ENCODE data around the gene RNASE3. TPM values are rescaled to one million over a fixed set of nuclear protein-coding genes. Genes with fewer than 3 reads are reported as not detected.
"Not testable (repeated sequence)": the region's sequence is repeated elsewhere in the genome, so short reads cannot be mapped to it uniquely, and the experiment has no call there.

Gene RNASE3
- total RNA-seq, 1 donor = not detected

DNA sequence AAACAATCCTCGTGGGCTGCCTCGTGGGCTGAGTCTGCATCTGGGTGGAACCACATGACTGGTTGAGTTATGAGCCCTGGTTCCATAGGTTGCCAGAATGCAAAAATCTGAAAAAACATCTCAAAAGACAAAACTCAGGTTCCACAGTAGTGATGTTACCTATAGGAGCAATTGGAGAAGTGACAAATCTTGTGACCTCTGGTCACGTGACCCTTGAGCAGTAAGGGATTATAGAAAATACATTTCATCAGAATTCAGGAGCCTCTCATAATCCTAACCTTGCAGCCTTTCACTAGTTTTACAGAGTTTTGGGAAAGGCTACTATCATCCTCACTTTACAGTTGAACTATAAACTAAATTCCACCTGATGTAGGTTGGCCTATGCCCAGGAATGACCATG lies 12.5 kb upstream of the RNASE3 start:
- Histone ChIP-seq H3K4me3 (ENCODE audit: insufficient read depth, low read length) (no peak overlapping the region), H4K20me1 (ENCODE audit: insufficient read depth, low read length) (no peaks in the 10 kb centered on the region), H3K4me2 (ENCODE audit: insufficient read depth, low read length) (no peak overlapping the region), H3K79me2 (ENCODE audit: insufficient read depth, low read length) (no peaks in the 10 kb centered on the region), H3K27ac (ENCODE audit: low read depth, low read length) (no peak overlapping the region), H3K27me3 (ENCODE audit: insufficient read depth, low read length) (no peaks in the 10 kb centered on the region), H3K36me3 (ENCODE audit: insufficient read depth, low read length) (no peaks in the 10 kb centered on the region), H2AFZ (ENCODE audit: low read length) (no peak overlapping the region), H3K4me1 (ENCODE audit: insufficient read depth, low read length) (no peaks in the 10 kb centered on the region), H3K9me3 (ENCODE audit: low read depth, low read length) (no peaks in the 10 kb centered on the region)
- TF ChIP-seq, protein P1, sequence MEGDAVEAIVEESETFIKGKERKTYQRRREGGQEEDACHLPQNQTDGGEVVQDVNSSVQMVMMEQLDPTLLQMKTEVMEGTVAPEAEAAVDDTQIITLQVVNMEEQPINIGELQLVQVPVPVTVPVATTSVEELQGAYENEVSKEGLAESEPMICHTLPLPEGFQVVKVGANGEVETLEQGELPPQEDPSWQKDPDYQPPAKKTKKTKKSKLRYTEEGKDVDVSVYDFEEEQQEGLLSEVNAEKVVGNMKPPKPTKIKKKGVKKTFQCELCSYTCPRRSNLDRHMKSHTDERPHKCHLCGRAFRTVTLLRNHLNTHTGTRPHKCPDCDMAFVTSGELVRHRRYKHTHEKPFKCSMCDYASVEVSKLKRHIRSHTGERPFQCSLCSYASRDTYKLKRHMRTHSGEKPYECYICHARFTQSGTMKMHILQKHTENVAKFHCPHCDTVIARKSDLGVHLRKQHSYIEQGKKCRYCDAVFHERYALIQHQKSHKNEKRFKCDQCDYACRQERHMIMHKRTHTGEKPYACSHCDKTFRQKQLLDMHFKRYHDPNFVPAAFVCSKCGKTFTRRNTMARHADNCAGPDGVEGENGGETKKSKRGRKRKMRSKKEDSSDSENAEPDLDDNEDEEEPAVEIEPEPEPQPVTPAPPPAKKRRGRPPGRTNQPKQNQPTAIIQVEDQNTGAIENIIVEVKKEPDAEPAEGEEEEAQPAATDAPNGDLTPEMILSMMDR (IDR thresholded peaks at IDR 0.05; ENCODE audit: extremely low read depth, low read depth, low read length) = no peak
- no peak for DNase-seq (ENCODE audit: insufficient read length, low spot score, missing footprints)

GRCh38 chr14:20881229-20881628 lies 10.0 kb upstream of the RNASE3 start:
- H3K27ac ChIP-seq (ENCODE audit: low read depth, low read length); H3K27me3 ChIP-seq (ENCODE audit: insufficient read depth, low read length); H3K4me2 ChIP-seq (ENCODE audit: insufficient read depth, low read length); DNase-seq (ENCODE audit: insufficient read length, low spot score, missing footprints); H2AFZ ChIP-seq (ENCODE audit: low read length); H3K4me1 ChIP-seq (ENCODE audit: insufficient read depth, low read length); H3K9me3 ChIP-seq (ENCODE audit: low read depth, low read length); H3K4me3 ChIP-seq (ENCODE audit: insufficient read depth, low read length); H3K79me2 ChIP-seq (ENCODE audit: insufficient read depth, low read length); H4K20me1 ChIP-seq (ENCODE audit: insufficient read depth, low read length); H3K36me3 ChIP-seq (ENCODE audit: insufficient read depth, low read length): not testable (repeated sequence)

- not testable (repeated sequence) for H3K27me3 ChIP-seq (ENCODE audit: insufficient read depth, low read length); H4K20me1 ChIP-seq (ENCODE audit: insufficient read depth, low read length); H3K36me3 ChIP-seq (ENCODE audit: insufficient read depth, low read length); DNase-seq (ENCODE audit: insufficient read length, low spot score, missing footprints); H3K27ac ChIP-seq (ENCODE audit: low read depth, low read length); H3K79me2 ChIP-seq (ENCODE audit: insufficient read depth, low read length); H3K9me3 ChIP-seq (ENCODE audit: low read depth, low read length); H3K4me2 ChIP-seq (ENCODE audit: insufficient read depth, low read length); H3K4me3 ChIP-seq (ENCODE audit: insufficient read depth, low read length); H2AFZ ChIP-seq (ENCODE audit: low read length); H3K4me1 ChIP-seq (ENCODE audit: insufficient read depth, low read length)
Measured at GRCh38 chr14:20882787-20883186, 8.4 kb upstream of the RNASE3 start.

DNA sequence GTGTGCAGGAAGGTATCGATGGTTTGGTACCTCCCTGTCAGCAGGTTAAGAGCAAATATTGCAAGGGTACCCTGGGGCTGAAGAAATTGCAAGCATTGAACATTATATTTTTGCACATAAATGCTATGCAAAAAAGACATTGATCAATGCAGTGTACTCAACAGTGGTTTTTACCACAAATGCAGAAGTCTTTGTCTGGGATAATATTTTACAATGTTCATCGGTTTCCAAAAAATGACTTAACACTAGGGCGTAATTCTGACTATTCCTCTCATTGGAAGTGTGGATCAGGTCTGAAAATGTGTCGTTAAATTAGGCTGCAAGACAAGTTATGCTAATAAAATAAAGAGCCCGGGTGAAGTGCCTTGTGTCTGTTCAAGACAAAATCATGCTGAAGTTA lies 2.8 kb upstream of the RNASE3 start:
- not testable (repeated sequence) for H2AFZ ChIP-seq (ENCODE audit: low read length); H3K36me3 ChIP-seq (ENCODE audit: insufficient read depth, low read length); H3K4me2 ChIP-seq (ENCODE audit: insufficient read depth, low read length); H3K9me3 ChIP-seq (ENCODE audit: low read depth, low read length); DNase-seq (ENCODE audit: insufficient read length, low spot score, missing footprints); H3K4me3 ChIP-seq (ENCODE audit: insufficient read depth, low read length); H3K4me1 ChIP-seq (ENCODE audit: insufficient read depth, low read length); H3K79me2 ChIP-seq (ENCODE audit: insufficient read depth, low read length); H4K20me1 ChIP-seq (ENCODE audit: insufficient read depth, low read length); H3K27ac ChIP-seq (ENCODE audit: low read depth, low read length); H3K27me3 ChIP-seq (ENCODE audit: insufficient read depth, low read length)

- H3K27ac ChIP-seq (ENCODE audit: low read depth, low read length); H2AFZ ChIP-seq (ENCODE audit: low read length); H3K79me2 ChIP-seq (ENCODE audit: insufficient read depth, low read length): not testable (repeated sequence)
Measured at GRCh38 chr14:20895322-20895721, 4.1 kb downstream of the RNASE3 start.

DNA sequence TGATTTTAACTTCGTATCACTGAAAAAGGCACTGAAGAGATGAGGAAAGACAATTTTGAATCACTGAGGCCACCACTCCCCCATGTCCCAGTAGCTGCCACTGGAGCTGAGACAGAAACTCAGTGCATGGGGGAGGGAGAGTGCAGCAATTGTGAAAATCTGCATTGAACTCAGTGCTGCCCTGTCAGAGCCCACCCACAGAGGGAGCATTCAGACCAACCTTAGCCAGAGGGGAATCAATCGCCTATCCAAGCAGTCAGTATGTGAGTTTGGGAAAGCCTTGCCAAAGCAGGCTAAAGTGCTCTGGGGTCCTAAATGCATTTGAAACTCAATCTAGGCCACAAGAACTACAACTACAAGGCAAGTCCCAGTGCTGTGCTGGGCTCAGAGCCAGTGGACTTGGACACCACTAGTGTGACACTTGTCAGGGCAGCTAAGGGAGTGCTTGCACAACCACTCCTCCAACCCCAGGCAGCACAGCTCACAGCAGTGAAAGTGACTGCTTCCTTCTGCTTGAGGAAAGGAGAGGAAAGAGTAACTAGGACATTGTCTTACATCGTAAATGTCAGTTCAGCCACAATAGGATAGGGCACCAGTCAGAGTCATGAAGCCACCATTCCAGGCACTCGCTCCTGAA lies 13.3 kb downstream of the RNASE3 start:
- DNase-seq (ENCODE audit: insufficient read length, low spot score, missing footprints) = no peak
- Histone ChIP-seq H3K27me3 (ENCODE audit: insufficient read depth, low read length) (no peaks in the 10 kb centered on the region), H3K79me2 (ENCODE audit: insufficient read depth, low read length) (no peaks in the 10 kb centered on the region), H3K36me3 (ENCODE audit: insufficient read depth, low read length) (no peaks in the 10 kb centered on the region), H2AFZ (ENCODE audit: low read length) (no peak overlapping the region), H3K27ac (ENCODE audit: low read depth, low read length) (no peak overlapping the region), H3K9me3 (ENCODE audit: low read depth, low read length) (no peaks in the 10 kb centered on the region), H4K20me1 (ENCODE audit: insufficient read depth, low read length) (no peaks in the 10 kb centered on the region), H3K4me2 (ENCODE audit: insufficient read depth, low read length) (no peak overlapping the region), H3K4me3 (ENCODE audit: insufficient read depth, low read length) (no peak overlapping the region), H3K4me1 (ENCODE audit: insufficient read depth, low read length) (no peaks in the 10 kb centered on the region)
- TF ChIP-seq, protein P1 (IDR thresholded peaks at IDR 0.05; ENCODE audit: extremely low read depth, low read depth, low read length) = no peak

More at GRCh38 chr14:20895322-20895721, 4.1 kb downstream of the RNASE3 start:
- not testable (repeated sequence) for H3K4me2 ChIP-seq (ENCODE audit: insufficient read depth, low read length); H4K20me1 ChIP-seq (ENCODE audit: insufficient read depth, low read length); H3K9me3 ChIP-seq (ENCODE audit: low read depth, low read length); H3K36me3 ChIP-seq (ENCODE audit: insufficient read depth, low read length); H3K4me3 ChIP-seq (ENCODE audit: insufficient read depth, low read length); H3K4me1 ChIP-seq (ENCODE audit: insufficient read depth, low read length); DNase-seq (ENCODE audit: insufficient read length, low spot score, missing footprints); H3K27me3 ChIP-seq (ENCODE audit: insufficient read depth, low read length)

All from osteoblast (primary cell).